Ectodermal cell (in vitro differentiated cells): ENCODE data around the gene CCDC78.
"Not testable (repeated sequence)": the region's sequence is repeated elsewhere in the genome, so short reads cannot be mapped to it uniquely, and the experiment has no call there.

Experiments used
- H3K27ac ChIP-seq: 2 replicates; pipeline ENCODE4 v1.7.0; 2013; ENCODE audit warnings: mild to moderate bottlenecking, low read depth, low read length; ENCODE audit not compliant: insufficient read depth, poor library complexity, severe bottlenecking
- H3K27me3 ChIP-seq: 2 replicates; pipeline ENCODE4 v1.7.0; 2013; ENCODE audit warnings: mild to moderate bottlenecking, low read length; ENCODE audit not compliant: insufficient read depth, control insufficient read depth, poor library complexity, severe bottlenecking
- H3K36me3 ChIP-seq: one replicate; pipeline ENCODE4 v1.7.0; 2013; ENCODE audit warnings: low read length; ENCODE audit not compliant: control insufficient read depth, insufficient read depth
- H3K4me1 ChIP-seq: one replicate; pipeline ENCODE4 v1.7.0; 2013; ENCODE audit warnings: low read length; ENCODE audit not compliant: control insufficient read depth, insufficient read depth
- H3K4me3 ChIP-seq: 2 replicates; pipeline ENCODE4 v1.7.0; 2013; ENCODE audit warnings: low read depth, low read length, control low read depth; ENCODE audit not compliant: insufficient read depth
- H3K9me3 ChIP-seq: 2 replicates; pipeline ENCODE4 v1.7.0; 2013; ENCODE audit warnings: mild to moderate bottlenecking, low read length, moderate library complexity; ENCODE audit not compliant: control insufficient read depth
- WGBS, 2 experiments: methylation state at CpG; one replicate each; pipeline ENCODE4 v1.1.7; 2013; ENCODE audit warnings: missing lambda C conversion rate in 2 of 2; 5-methylcytosine and 5-hydroxymethylcytosine counted together

Gene CCDC78

GRCh38 chr16:747978-748746 is 21.9 kb upstream of the CCDC78 start:
- Histone ChIP-seq H3K36me3 (no peaks in the 10 kb centered on the region), H3K27ac (no peak overlapping the region), H3K9me3 (no peaks in the 10 kb centered on the region), H3K27me3 (no peaks in the 10 kb centered on the region), H3K4me1 (peaks cover 13% of the 10 kb centered on the region), H3K4me3 (no peak overlapping the region)
- 92% methylated on average over 39 of the region's 39 CpGs for WGBS, 2 experiments

- 88% methylated on average over 13 of the region's 13 CpGs for WGBS, 2 experiments
- Histone ChIP-seq H3K36me3 (no peaks in the 10 kb centered on the region), H3K27me3 (no peaks in the 10 kb centered on the region), H3K4me3 (no peak overlapping the region), H3K27ac (no peak overlapping the region), H3K4me1 (peaks cover 4% of the 10 kb centered on the region), H3K9me3 (no peaks in the 10 kb centered on the region)
Observed at GRCh38 chr16:746637-747036, 20.4 kb upstream of the CCDC78 start.

GRCh38 chr16:745739-746138 is 19.5 kb upstream of the CCDC78 start:
- no peaks in the 10 kb centered on the region for H3K36me3 ChIP-seq
- no peaks in the 10 kb centered on the region for H3K9me3 ChIP-seq
- H3K4me3 ChIP-seq, result no peak overlapping the region
- 2 to 4% methylated on average over 14 of the region's 14 CpGs for WGBS, 2 experiments
- no peaks in the 10 kb centered on the region for H3K27me3 ChIP-seq
- no peak overlapping the region for H3K27ac ChIP-seq
- no peaks in the 10 kb centered on the region for H3K4me1 ChIP-seq

- H3K36me3 ChIP-seq, result no peaks in the 10 kb centered on the region
- H3K4me1 ChIP-seq, result peaks cover 7% of the 10 kb centered on the region
- H3K27ac ChIP-seq, result no peak overlapping the region
- no peak overlapping the region for H3K4me3 ChIP-seq
- no peaks in the 10 kb centered on the region for H3K9me3 ChIP-seq
- WGBS, 2 experiments, result 90 to 92% methylated on average over 21 of the region's 21 CpGs
- H3K27me3 ChIP-seq, result no peaks in the 10 kb centered on the region
Observed at GRCh38 chr16:743794-744500, 17.7 kb upstream of the CCDC78 start.

GRCh38 chr16:742894-743293 is 16.7 kb upstream of the CCDC78 start:
- not testable (repeated sequence) for H3K27me3 ChIP-seq, H3K27ac ChIP-seq, H3K4me3 ChIP-seq, H3K36me3 ChIP-seq, H3K9me3 ChIP-seq, H3K4me1 ChIP-seq
- whole genome bisulfite sequencing, 2 experiments, result 91% methylated on average over 14 of the region's 14 CpGs

- Histone ChIP-seq H3K27ac (no peak overlapping the region), H3K36me3 (no peaks in the 10 kb centered on the region), H3K4me3 (no peak overlapping the region), H3K9me3 (no peaks in the 10 kb centered on the region), H3K27me3 (no peaks in the 10 kb centered on the region), H3K4me1 (peaks cover 7% of the 10 kb centered on the region)
- 93 to 95% methylated on average over 15 of the region's 15 CpGs for WGBS, 2 experiments
Observed at GRCh38 chr16:741986-742629, 15.9 kb upstream of the CCDC78 start.

GRCh38 chr16:740764-741505 is 14.7 kb upstream of the CCDC78 start, which contains the start of gene CIAO3:
CIAO3 (minus strand) TSS chr16:740997; CDS start chr16:740985, 12 bp downstream.
- Histone ChIP-seq H3K4me1 (peaks cover 7% of the 10 kb centered on the region), H3K27me3 (no peaks in the 10 kb centered on the region), H3K27ac (no peak within 1 kb of the TSS), H3K9me3 (no peaks in the 10 kb centered on the region), H3K36me3 (no peaks in the 10 kb centered on the region), H3K4me3 (peak within 1 kb of the TSS; percentile 94)
- WGBS, 2 experiments, result 0 to 1% methylated on average over 79 of the region's 79 CpGs

- 1 to 2% methylated on average over 22 of the region's 22 CpGs for WGBS, 2 experiments
- no peaks in the 10 kb centered on the region for H3K27me3 ChIP-seq
- peaks cover 7% of the 10 kb centered on the region for H3K4me1 ChIP-seq
- no peaks in the 10 kb centered on the region for H3K9me3 ChIP-seq
- H3K4me3 ChIP-seq, result peak overlapping the region; percentile 94
- H3K36me3 ChIP-seq, result no peaks in the 10 kb centered on the region
- H3K27ac ChIP-seq, result no peak overlapping the region
Observed at GRCh38 chr16:740459-740763, 14.2 kb upstream of the CCDC78 start.

- no peak overlapping the region for H3K27ac ChIP-seq
Observed at GRCh38 chr16:739560-740458, 13.6 kb upstream of the CCDC78 start.

More at GRCh38 chr16:739560-740458, 13.6 kb upstream of the CCDC78 start:
- H3K4me1 ChIP-seq, result peaks cover 7% of the 10 kb centered on the region
- no peaks in the 10 kb centered on the region for H3K27me3 ChIP-seq
- H3K4me3 ChIP-seq, result peak overlapping the region; percentile 94
- 59% methylated on average over 38 of the region's 38 CpGs for WGBS, 2 experiments
- no peaks in the 10 kb centered on the region for H3K36me3 ChIP-seq
- H3K9me3 ChIP-seq, result no peaks in the 10 kb centered on the region
